HEK293 (cell line): ENCODE data around the gene NRBF2.

Experiments
- BCL6B ChIP-seq: fragments of 450-650 bp; formaldehyde crosslinking; IDR thresholded peaks from 2 replicates; pipeline ENCODE4 v1.5.1; 2017; ENCODE audit warnings: missing biosample characterization, missing genetic modification characterization
- CTCF ChIP-seq: fragments of 450-650 bp; formaldehyde crosslinking; IDR thresholded peaks from 2 replicates; pipeline ENCODE4 v1.5.1; 2016; ENCODE audit warnings: missing biosample characterization, missing genetic modification characterization
- SP2 ChIP-seq: fragments of 450-650 bp; formaldehyde crosslinking; IDR thresholded peaks from 2 replicates; pipeline ENCODE4 v1.5.1; 2016; ENCODE audit warnings: missing biosample characterization, missing genetic modification characterization
- ZBTB26 ChIP-seq: fragments of 450-650 bp; formaldehyde crosslinking; optimal IDR thresholded peaks from 2 replicates; pipeline ENCODE3; 2016; ENCODE audit warnings: missing biosample characterization, mild to moderate bottlenecking, missing genetic modification characterization
- ZBTB44 ChIP-seq: fragments of 450-650 bp; IDR thresholded peaks from 2 replicates; pipeline ENCODE4 v1.5.1; 2018; ENCODE audit warnings: missing biosample characterization, mild to moderate bottlenecking, missing genetic modification characterization
- ZFP41 ChIP-seq: fragments of 450-650 bp; formaldehyde crosslinking; IDR thresholded peaks from 2 replicates; pipeline ENCODE4 v1.5.1; 2016; ENCODE audit warnings: missing biosample characterization, missing genetic modification characterization, borderline replicate concordance
- ZNF138 ChIP-seq: fragments of 450-650 bp; formaldehyde crosslinking; IDR thresholded peaks from 2 replicates; pipeline ENCODE4 v1.5.1; 2016; ENCODE audit warnings: missing biosample characterization, missing genetic modification characterization, borderline replicate concordance
- ZNF148 ChIP-seq: fragments of 450-650 bp; formaldehyde crosslinking; IDR thresholded peaks from 2 replicates; pipeline ENCODE4 v1.5.0; 2017; ENCODE audit warnings: missing biosample characterization, missing genetic modification characterization, borderline replicate concordance
- ZNF266 ChIP-seq: fragments of 450-650 bp; formaldehyde crosslinking; IDR thresholded peaks from 2 replicates; pipeline ENCODE4 v1.5.1; 2016; ENCODE audit warnings: missing biosample characterization, missing genetic modification characterization, low read depth
- ZNF274 ChIP-seq, 2 experiments: fragments of 200-500 bp in 1 of 2; fragments of 450-650 bp in 1 of 2; sonication (Bioruptor generic) in 1 of 2; formaldehyde crosslinking in 1 of 2; IDR thresholded peaks; 2 replicates each; pipeline versions ENCODE4 v1.5.1 to v1.6.1; 2014 to 2016; ENCODE audit warnings: borderline replicate concordance in 1 of 2, inconsistent platforms in 1 of 2, low read length in 1 of 2, missing biosample characterization in 1 of 2, missing genetic modification characterization in 1 of 2
- ZNF324 ChIP-seq: fragments of 450-650 bp; formaldehyde crosslinking; IDR thresholded peaks from 2 replicates; pipeline ENCODE4 v1.5.1; 2016; ENCODE audit warnings: missing biosample characterization, missing genetic modification characterization
- ZNF670 ChIP-seq: fragments of 450-650 bp; formaldehyde crosslinking; IDR thresholded peaks from 2 replicates; pipeline ENCODE4 v1.5.1; 2016; ENCODE audit warnings: missing biosample characterization, missing genetic modification characterization, low read depth

GRCh38 chr10:63166742-63167258, 33.7 kb downstream of the NRBF2 start:
- TF ChIP-seq CTCF (tag by site-specific recombination): no peak; the same call in 1 of the 2 replicates
- no peak for TF ChIP-seq SP2
- no peak for TF ChIP-seq ZBTB26
- no peak for TF ChIP-seq ZNF670 (tag by site-specific recombination)
- TF ChIP-seq ZNF274 (IDR thresholded peaks at IDR 0.05; ENCODE audit: low read length): no peak
- no peak for TF ChIP-seq ZNF274 (tag by site-specific recombination; IDR thresholded peaks at IDR 0.05; ENCODE audit: borderline replicate concordance)
- no peak for TF ChIP-seq BCL6B (tag by site-specific recombination)
- no peak for TF ChIP-seq ZBTB44 (tag by site-specific recombination)
- no peak for TF ChIP-seq ZNF148 (tag by site-specific recombination)
- TF ChIP-seq ZNF324 (tag by site-specific recombination): no peak
- no peak for TF ChIP-seq ZNF138 (tag by site-specific recombination)
- no peak for TF ChIP-seq ZNF266 (tag by site-specific recombination)
- no peak for TF ChIP-seq ZFP41 (tag by site-specific recombination)
